ENCODE data around the gene ZNF254.
"Not testable (repeated sequence)": the region's sequence is repeated elsewhere in the genome, so short reads cannot be mapped to it uniquely, and the experiment has no call there.

The ZNF254 gene

GRCh38 chr19:24073807-24074206 is 13.2 kb upstream of the ZNF254 start:
- no peak for DNase-seq

GRCh38 chr19:24074720-24075454 is 12.1 kb upstream of the ZNF254 start:
- no peak for DNase-seq

- DNase-seq, result not testable (repeated sequence)
These were observed 11.5 kb upstream of the ZNF254 start for GRCh38 chr19:24075530-24075929.

- DNase-seq, result no peak
These were observed 8.3 kb upstream of the ZNF254 start for GRCh38 chr19:24078680-24079079.

GRCh38 chr19:24081056-24081455 is 5.9 kb upstream of the ZNF254 start:
- no peak for DNase-seq

GRCh38 chr19:24098359-24098758 is 11.4 kb downstream of the ZNF254 start:
- DNase-seq, result peak; percentile 41

- no peak for DNase-seq
These were observed 12.8 kb downstream of the ZNF254 start for GRCh38 chr19:24099829-24100228.

- not testable (repeated sequence) for DNase-seq
These were observed 13.6 kb downstream of the ZNF254 start for GRCh38 chr19:24100597-24100996.

- no peak for DNase-seq
These were observed 14.6 kb downstream of the ZNF254 start for GRCh38 chr19:24101459-24102115.

- DNase-seq, result no peak
These were observed 40.6 kb downstream of the ZNF254 start for GRCh38 chr19:24127601-24128000.

GRCh38 chr19:24140099-24140498 is 53.1 kb downstream of the ZNF254 start:
- DNase-seq, result peak; percentile 45

GRCh38 chr19:24140591-24140990 is 53.6 kb downstream of the ZNF254 start:
- no peak for DNase-seq

- no peak for DNase-seq
These were observed 54.6 kb downstream of the ZNF254 start for GRCh38 chr19:24141612-24142011.

GRCh38 chr19:24142771-24143170 is 55.8 kb downstream of the ZNF254 start:
- no peak for DNase-seq

GRCh38 chr19:24159707-24160106 is 72.7 kb downstream of the ZNF254 start:
- peak; percentile 28 for DNase-seq

GRCh38 chr19:24166055-24166454 is 79.1 kb downstream of the ZNF254 start:
- DNase-seq, result no peak

GRCh38 chr19:24173882-24174281 is 86.9 kb downstream of the ZNF254 start:
- no peak for DNase-seq

GRCh38 chr19:24177686-24178085 is 90.7 kb downstream of the ZNF254 start:
- DNase-seq, result no peak

GRCh38 chr19:24178207-24178606 is 91.2 kb downstream of the ZNF254 start:
- DNase-seq, result no peak
